GM21723 (cell line): ENCODE measurements around the gene STRA8.
A peak's percentile ranks its signal among the peaks of the same experiment; 100 is the strongest.

Source experiments
- ATAC-seq: cut with Tn5 transposase; IDR thresholded peaks from one replicate; pipeline ENCODE4 v1.9.1; 2021; ENCODE audit warnings: mild to moderate bottlenecking, moderate library complexity; ENCODE audit not compliant: unreplicated experiment

STRA8 gene, protein sequence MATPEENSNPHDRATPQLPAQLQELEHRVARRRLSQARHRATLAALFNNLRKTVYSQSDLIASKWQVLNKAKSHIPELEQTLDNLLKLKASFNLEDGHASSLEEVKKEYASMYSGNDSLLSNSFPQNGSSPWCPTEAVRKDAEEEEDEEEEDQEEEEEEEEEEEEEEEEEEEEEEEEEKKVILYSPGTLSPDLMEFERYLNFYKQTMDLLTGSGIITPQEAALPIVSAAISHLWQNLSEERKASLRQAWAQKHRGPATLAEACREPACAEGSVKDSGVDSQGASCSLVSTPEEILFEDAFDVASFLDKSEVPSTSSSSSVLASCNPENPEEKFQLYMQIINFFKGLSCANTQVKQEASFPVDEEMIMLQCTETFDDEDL

DNA sequence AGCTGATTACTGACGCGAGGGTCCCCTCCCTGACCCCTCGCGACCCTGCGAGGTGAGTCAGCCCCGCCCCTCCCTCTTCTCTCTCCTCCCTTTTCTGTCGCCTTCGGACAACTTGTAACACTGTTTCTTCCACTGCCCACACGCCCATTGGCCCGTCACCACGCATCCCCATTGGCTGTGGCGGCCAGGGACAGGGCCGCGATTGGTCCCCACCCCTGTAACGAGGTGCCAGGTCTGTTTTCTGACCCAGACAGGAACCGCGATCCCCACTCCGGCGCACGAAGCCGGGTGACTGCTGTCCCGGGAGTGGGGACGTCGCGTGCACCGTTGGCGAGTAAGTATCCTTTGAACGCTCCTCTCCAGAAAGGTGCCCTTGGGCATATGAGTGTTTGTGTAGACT, at the start of gene STRA8:
Gene STRA8, plus strand, starts transcription at position 269 of the 400 bp plus-strand sequence. CDS start 6,687 bp downstream, outside the sequence.
- ATAC-seq, result no peak

DNA sequence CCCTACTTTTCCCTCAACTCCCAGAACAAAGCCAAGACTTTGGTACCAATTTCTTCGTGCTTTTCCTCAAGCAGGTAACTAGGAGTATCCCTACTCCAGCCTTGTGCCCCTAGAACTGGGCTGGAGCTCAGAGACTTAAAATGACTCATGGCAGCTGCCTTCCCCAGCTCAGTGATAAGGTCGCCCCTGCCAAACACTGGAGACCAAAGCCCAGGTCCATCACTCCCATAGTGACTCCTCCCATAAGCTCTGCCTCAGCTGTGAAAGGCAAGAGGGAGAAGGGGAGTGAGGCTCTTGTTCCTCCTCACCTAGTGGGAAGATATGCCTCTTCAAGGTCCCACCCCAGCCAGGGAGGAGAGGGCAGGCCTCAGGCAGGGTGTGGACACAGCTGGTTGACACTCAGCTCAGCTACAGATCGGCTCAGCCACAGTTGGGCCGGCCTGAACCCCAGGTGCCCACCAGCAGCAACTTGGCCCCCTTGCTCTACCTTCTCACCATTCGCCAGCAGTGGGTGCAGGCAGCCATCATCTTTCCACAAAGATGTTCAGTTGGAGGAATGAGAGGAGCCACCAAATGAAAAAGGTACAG, 49.3 kb upstream of the STRA8 start:
- no peak for ATAC-seq

DNA sequence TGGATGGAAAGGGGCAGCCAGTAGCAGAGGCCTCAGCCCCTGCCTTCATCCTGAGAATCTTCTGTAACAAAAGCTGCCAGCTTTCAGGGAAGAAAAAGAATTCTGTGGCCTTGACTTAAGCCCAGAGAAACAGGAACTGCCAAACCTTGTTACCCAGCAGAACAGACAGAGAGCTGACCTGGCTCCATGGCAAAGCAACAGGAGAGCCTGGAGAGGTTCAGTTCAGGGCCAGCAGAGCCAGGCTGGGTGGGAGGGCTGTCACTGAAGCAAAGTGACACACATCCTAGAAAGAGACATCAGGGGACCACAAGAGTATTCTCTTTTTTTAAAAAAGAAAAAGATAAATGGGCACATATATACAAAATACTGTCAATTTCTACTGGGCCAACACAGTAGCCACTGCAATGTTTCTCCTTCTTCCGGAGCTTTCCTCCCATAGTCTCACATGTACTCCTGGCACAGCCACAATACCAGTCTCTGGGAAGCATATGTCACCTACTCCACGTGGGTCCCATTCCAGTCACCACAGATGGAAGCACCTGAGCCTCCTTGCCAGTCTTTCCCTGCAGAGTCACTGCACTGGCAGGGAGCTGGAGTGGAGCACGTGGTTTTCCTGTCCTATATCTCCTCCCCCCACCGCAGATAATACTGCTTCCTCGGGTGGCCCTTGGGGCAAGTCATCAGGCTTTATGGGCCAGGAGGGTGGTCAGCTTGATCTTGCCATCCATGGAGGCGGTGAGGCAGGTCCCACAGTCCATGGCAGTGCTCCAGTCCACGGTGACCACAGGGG, 48.0 kb upstream of the STRA8 start:
- ATAC-seq, result no peak

DNA sequence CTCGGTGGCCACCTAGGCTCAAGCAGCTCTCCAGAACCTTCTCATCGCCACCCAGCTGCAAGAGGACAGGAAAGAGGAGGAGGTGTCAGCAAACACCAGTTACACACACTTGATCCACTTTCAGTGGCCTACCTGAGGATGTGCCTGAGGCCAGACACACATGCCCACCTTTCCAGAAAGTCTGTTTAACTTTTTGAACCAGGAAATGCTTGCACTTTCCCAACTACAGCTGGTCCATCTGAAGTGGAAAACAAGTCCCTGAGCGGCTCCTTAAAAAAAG, 47.4 kb upstream of the STRA8 start:
- ATAC-seq, result no peak

DNA sequence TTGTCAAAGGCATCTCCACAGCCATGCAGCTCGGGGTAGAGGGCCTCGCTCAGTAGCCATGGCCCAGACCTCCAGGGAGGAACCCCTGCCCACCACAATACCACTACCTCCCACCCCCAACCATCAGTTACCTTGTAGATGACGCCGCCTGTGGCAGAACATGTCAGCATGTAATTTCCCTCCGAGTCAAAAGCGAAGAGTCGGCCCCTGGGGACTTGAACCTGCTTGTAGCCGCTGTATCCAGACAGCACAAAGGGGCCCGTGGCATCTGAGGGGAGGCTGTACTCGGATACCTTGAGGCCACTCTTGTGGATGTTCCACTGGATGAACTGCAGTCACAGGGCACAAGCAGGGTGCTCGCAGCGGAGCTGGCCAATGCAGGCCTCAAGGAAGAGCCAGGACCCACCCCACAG, 46.8 kb upstream of the STRA8 start:
- ATAC-seq, result peak; percentile 65

DNA sequence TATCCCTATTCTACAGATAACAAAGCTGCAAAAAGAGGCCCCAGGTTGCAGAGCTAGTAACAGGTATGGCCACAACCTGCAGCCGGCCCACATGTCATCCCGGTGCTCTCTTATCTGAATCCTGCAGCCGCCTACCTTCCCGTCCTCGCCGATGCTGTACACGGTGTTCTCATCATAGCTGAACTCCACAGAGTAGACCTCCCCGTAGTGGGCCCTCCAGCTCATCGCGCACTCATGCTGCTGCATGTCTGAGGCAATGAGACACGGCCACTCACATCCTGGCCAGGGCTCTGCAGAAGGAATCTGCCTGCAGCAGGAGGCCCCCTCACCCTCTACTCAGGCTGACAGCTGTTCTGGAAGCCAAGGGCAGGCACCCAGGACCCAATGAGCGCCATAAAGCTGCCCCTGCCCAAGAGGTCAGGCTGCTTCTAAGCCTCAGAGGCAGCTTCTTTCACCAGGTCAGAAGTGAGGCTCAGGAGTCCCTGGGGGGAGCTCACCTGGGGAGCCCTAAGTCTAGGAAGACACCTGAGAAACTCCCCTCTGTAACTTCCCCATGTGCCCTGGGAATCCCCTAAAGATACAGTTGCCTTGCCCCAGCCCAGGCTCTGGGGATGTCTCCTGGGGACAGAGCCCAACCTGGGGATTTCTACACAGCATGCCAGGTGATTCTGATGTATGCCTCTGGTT, 45.2 kb upstream of the STRA8 start:
- ATAC-seq, result peak; percentile 52

DNA sequence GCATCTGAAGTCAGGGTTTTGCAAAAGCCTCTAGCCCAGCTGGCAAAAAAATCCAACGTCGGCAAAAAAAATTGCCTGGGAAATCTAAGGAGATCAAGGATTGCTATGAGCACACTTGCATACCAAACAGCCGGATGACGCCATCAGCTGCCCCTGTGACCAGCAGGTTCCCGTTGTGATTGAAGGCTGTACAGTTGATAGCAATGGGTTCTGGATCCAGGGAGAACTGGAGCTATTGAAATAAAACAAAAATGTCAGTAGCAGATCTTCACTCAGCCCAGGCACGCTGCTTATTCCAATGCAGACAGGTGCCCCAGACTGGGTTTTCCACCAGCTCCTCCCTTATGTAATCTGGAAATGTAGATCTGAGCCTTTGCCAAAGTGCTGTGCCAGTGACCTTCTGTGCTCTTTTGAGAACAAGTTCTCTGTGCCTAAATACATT, 44.4 kb upstream of the STRA8 start:
- no peak for ATAC-seq

DNA sequence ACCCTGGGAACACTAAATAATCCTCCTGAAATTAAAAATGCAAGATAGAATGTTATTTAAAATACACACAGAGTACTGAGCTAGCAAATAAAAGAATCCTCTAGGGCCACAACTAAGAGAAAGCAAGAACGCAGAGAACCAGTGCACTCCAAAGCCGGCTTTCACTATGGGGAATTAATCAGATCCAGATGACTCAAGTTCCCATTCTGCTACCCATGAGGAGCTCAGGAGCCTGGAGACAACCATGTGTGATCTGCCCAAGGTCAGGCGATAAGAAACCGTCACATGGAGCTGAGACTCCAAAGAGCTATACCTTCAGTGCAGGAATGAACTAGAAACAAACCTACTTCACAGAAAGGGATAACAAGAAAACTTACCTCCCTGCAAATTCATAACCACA, 43.7 kb upstream of the STRA8 start:
- ATAC-seq, result no peak

DNA sequence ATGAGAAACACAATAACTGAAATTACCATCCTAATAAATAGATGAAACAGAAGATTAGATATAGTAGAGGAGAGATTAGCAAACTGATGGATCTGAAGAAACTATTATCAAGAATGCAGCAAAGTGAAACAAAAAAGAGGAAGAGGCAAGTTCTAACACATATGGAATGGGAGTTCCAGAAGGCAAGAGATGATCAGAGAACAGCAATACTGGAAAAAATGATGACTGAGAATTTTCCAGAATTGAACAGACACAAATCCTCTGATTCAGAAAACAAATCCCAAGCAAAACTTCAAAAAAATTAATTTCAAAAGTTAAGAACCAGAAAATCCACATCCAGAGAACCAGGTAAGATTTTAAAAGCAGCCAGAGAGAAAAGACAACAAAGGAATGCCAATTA, 42.9 kb upstream of the STRA8 start:
- ATAC-seq, result no peak

DNA sequence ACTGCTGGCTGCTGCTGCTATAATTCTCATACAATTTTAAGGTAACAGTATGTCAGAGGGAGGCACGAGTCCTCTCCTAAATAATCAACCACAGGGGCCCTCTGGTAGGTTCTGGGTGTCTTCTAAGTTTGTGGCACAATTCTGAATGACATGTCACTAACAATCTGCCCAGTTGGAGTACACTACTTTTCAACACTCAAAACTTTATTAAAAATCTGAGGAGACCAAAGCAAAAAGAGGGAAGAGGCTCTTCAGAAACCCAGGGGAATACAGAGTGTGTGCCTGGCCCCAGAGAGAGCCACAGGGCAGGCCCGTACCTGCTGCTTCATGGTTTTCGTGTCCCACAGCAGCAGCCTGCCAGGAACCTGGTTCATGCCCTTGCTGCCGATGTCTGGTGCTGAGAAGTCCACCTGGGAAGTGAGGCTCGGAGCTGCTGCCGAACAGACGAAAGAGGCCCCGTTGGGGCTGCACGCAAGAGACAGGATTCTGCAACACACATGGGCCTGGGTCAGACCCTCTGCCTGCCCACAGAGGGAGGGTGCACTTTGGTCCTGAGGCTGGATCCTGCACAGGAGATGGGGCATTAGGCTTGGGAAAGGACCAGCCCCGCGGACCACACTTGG, 40.6 kb upstream of the STRA8 start:
- no peak for ATAC-seq

DNA sequence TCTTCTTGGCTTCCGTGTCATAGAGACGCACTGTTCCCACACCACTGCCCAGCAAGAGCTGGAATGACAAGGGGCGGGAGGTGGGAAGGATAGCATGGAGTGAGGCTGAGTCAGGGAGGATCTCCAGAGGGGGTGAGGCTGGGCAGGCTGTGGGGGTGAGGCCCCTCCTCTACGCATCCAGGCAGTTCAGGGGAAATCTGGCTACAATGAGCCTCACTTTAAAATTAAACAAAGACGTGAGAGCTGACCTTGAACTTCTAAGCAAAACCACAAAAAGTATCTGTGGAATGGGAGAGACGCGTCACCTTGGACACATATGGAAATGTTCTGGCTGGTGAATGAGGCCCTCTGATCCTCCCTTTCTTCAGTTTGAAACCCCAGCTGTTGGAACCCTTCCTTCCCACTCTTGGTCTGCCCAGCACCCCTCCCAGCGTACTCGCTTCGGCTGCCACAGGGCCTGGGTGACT, 40.0 kb upstream of the STRA8 start:
- no peak for ATAC-seq

DNA sequence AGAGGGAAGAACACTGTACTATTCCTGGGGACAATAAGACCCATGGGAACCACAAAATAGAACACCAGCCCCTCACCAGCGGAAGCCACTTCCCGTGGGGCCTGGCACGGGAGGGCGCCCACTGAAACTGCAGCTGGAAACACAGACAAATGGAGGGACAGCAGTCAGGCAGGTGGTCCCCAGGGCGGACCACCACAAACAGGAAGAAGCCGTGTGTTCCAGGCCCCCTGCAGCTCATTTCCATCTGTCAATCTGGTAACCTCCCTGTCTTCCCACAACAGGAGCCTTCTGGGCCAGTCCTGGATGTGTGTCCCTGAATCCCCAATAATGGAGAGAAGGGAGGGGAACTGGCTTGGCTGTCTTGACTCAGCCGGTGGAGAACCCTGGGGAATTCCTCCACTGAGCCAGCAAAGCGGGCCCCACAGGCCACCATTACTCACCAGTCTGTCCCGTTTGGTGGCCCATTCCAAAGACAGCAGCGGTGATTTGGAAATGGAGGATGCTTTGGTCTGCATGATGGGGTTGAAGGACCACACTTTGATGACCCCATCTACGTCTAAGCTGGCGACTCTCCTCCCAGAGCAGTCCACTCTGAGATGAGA, 39.0 kb upstream of the STRA8 start:
- ATAC-seq, result no peak

DNA sequence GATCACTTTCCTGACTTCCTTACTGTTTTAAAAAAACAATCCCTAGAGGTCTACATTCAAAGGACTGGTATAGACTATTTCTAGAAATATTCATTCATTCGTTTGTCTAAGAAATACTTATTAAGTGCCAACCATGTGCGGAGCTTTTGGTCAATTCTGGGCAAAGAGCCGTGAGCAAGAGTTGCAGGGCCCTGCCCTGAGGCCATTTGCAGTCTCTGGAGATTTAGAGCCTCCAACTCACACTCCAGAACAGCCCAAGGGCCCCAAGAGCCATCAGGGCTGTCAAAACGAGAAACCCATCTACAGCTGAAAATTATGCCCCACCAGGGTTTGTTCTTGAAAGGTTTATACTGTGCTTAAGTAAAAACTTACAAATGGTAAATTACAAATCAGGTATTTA, 38.5 kb upstream of the STRA8 start:
- no peak for ATAC-seq

DNA sequence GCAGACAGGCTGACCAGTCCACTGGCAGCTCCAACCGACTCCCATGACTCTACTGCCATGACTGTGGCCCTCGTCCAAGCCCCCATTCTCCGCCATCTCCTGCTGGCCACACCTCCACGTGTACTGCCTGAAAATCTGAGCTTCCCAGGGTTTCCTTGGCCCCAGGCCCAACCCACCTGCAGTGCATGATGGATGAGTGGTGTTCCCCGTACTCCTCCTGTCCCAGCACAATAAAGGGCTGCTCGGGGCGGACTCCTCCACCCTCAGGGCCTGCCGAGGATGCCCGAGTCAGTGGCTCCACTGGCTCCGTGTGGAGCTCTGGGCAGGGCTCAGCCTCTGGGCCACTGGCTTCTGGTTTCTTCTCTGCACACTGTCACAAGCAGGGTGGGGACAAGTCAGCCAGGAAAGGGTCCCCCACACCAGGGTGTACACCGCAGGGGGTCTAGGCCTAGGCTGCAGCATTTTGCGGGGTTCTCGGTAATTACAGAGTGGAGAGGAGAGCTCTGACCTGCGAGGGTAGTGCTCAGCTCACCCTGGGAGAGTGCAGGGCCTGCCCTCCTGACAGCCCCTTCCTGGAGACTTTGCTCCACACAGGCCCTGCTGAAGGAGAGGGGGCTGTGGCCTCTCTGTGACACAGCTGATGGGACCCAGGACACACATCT, 37.5 kb upstream of the STRA8 start:
- ATAC-seq, result no peak

DNA sequence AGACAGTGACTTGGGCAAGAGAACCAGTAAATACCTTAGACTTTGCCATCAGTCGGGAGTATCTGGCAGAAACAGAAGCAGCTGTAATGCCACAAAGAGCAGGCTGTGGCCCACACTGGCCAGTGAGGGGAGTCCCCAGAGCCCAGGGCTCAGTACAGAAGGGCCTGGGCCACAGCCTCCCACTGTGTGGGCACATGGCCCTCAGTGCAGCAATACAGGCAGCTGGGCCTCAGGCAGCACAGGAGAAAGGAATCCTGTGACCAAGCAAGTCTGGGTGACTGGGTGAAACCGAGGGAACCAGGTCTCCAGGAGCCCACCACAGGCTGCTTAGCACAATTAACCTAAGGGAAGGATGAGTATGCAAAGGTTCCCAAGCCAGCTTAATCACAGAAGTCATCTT, 36.3 kb upstream of the STRA8 start:
- ATAC-seq, result no peak

DNA sequence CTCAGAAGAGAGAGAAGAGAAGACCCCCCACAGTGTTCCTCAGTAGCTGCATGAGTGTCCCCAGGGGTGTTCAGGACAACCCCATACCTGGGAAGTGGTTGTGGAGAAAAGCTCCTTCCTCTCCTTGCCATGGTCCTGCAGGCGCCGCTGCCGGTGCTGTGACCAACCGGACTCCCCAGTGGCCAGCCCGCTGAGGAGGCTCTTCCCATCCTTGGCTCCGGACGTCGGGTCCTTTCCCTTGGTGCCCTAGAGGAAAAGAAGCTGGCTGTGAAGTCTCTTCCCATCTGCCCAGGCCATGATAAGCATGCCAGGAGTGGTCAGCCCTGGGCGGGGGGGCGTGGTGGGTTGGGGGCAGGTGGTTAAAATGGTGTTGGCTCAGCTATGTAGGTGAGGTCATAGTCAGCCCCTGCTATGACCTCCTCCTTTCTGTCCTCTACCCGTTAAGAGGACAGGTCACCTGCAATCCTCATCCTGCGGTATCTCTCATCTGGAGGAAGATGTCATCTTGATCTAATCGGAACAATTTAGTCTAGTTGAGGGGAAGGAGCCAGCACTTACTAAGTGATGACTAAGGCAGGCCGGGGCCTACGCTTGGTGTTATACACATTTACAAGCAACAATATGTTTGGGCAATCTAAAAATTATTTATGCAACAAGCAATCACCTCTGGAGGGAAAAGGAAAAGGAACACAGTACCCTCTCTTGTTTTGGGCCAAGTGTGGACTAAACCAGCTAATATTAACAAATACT, 35.6 kb upstream of the STRA8 start:
- ATAC-seq, result no peak

DNA sequence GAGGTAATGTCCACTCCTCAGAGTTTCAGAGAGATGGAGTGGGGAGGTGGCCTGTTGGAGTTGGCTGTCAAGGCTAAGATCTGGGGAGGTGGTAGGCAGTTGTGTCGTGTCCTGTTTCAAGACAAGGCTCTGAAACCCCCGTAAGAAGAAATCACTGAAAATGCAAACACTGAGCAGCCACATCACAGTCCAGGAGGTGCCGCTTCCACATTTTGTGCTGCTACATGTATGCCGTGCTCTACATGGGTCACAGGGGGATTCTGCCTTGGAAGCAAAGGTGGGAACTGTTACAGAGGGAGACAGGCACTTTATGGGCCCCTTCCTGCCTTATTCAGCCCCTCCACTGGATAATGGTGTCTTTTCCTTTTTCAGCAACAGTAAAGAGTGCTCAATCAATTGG, 34.2 kb upstream of the STRA8 start:
- no peak for ATAC-seq

DNA sequence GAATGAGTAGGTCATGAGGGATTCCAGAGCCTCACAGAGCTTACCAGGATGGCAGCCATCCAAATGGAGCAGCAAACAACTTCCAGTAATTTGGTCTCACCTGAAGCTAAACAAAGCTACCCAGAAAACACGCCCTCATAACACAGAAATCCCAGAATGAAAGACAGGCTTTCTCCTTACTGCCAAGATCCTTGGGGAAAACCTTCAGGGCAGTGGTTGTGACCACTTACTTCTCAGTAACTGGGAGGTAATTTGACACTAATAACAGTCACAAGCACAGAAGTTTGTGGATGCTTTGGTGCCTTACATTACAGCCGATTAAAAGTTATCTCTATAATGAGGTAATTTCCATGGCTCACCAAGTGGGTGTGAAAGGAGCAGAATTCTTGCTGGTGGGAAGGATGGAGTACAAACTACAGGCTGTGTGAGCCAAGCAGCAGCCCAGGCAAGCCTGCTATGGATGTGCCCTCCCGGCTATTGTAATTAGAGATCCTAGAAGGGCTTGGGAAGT, 32.8 kb upstream of the STRA8 start:
- no peak for ATAC-seq

DNA sequence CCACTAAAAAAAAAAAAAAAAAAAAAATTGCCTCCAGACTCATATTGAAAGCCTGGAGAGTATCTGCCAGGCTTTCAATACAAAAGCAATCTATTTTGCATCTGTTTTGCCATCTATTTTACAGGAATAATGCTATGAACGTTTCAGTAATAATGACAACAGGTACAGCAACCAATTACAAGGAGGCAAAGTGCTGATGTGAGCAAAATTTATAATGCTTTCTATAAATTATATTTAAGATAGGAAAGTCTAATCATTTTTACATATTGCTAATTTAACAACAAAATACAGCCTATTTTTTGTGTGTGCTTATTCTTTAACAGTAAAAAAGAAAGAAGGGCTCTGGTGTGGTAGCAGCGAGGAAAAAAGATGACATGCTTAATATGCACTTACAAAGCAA, 32.3 kb upstream of the STRA8 start:
- no peak for ATAC-seq
